Stimulated activated CD4-positive, alpha-beta T cell treated with anti-CD3 and anti-CD28 coated beads, Interleukin-4, amount 100 ng/mL, for 48 hours (primary cell): ENCODE measurements around the gene SF3B6.
"Not testable (repeated sequence)": the region's sequence is repeated elsewhere in the genome, so short reads cannot be mapped to it uniquely, and the experiment has no call there.

Experiments
- DNase-seq, 2 donors: peaks; one replicate each; pipeline ENCODE4 v3.0.0-alpha.2; 2020; ENCODE audit warnings: low read depth in 2 of 2

The SF3B6 gene, protein sequence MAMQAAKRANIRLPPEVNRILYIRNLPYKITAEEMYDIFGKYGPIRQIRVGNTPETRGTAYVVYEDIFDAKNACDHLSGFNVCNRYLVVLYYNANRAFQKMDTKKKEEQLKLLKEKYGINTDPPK

DNA sequence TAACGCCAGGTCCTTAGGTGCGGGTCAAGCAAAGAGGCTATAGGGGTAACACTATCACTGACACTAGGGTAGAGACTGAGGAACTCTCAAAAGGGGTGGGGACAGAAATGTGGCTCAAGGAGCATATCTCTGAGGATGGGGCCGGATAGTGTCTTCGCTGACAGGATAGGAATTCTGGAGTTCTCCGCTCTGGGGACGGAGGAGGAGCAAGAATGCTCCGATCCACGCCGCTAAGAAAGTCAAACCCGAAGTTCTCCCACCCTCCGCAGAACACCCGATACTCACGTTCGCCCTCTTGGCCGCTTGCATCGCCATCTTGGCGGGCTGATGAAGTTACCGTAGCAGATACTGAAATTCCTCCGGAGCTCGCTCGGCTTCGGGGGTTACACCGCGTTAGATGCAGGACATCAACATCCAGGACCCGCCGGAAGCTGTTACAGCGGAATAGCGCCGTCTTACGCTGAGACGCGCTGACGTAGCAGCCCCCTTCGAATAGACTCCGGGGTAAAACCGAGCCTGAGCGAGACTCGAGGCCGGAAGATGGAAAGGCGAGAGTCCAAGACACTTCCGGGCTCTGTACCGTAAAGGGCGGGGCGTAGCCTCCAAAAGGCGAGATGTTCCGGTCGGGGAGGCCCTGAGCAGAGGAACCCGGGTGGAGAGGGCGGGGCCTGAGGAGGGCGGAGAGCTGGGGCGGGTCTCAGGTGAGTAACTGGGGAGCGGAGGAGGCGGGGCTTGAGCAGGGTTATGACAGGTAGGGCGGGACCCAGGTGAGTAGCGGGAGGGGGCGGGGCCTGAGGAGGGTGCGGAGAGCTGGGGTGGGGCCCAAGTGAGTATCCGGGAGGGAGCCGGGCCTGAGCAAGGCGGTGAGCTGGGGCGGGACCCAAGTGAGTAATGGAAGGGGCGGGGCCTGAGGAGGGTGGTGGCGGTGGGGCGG is at the start of gene SF3B6:
SF3B6 (minus strand) TSS at position 412 of the 934 bp plus-strand sequence; CDS start at position 315, 97 bp downstream.
- peak; percentile 99 for DNase-seq

DNA sequence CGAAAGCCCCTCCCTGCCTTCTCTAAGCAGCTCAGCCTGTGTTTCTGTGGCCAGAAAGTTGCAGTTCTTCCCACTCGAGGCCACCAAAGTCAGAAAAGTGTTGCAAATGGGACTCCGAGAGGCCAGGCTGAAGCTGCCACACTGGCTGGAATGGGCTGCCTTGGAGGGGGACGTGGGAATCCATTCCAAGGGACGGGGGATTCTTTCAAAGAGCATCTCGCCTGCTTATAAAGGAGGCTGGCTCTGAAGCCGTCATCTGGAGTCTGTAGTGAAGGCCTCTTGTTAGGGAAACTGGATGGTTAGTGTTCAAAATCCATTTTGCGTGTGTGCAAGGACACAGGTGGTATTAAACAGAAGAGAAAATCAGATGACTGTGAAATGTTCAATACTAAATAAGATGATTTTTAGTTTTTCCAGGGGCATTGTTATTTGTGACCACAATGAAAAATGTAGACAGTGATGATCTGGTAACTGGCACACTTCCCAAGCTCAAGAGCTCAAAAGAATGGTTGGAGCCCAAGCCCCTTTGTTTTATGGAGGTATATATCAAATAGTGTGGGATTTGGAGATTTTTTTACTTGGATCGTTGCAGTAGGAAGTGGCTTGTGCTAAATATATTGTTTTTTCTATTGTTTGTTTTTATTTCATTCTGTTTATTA is 47.9 kb upstream of the SF3B6 start:
- DNase-seq, result no peak

DNA sequence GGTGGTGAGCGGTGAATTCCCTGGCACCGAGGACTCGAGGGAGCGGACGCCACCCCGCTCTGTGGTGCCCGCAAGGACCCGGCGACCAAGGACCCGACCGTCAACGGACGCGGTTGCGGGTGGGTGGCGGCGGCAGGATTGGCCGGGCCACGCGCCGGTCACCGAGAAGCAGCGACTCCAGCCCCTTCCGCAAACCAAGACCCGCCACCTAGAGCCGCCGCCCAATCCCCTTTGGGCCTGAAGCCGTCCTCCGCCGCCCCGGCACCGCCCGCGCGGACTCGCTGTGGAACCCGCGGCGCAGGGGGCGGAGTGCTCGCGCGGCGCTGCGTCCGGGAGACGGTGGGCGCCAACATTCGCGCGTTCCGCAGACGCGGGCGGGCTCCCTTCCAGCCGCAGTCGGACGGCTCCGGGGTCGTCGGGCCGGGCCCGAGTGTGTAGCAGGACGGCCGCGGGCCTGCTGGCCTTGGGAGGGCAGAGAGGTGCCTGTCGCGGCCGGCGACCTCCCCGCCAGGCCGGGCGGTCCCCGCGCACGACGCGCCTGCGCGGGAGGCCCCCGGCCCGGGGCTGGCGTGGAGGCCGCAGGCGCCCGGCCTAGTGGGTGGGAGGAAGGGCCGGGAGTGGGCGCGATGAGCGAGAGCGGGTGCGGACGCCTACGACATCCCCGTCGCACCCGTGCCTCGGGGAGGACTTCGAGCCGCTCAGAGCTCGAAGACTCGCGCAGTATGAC is 47.2 kb upstream of the SF3B6 start, which contains the start of the genes FAM228B and PFN4:
FAM228B (plus strand) TSS at position 275 of the 727 bp plus-strand sequence. CDS start 893 bp downstream, outside the sequence.
PFN4 (minus strand) TSS at position 140 of the 727 bp plus-strand sequence. CDS start 799 bp downstream, outside the sequence.
- DNase-seq, result peak; percentile 50 to 59

DNA sequence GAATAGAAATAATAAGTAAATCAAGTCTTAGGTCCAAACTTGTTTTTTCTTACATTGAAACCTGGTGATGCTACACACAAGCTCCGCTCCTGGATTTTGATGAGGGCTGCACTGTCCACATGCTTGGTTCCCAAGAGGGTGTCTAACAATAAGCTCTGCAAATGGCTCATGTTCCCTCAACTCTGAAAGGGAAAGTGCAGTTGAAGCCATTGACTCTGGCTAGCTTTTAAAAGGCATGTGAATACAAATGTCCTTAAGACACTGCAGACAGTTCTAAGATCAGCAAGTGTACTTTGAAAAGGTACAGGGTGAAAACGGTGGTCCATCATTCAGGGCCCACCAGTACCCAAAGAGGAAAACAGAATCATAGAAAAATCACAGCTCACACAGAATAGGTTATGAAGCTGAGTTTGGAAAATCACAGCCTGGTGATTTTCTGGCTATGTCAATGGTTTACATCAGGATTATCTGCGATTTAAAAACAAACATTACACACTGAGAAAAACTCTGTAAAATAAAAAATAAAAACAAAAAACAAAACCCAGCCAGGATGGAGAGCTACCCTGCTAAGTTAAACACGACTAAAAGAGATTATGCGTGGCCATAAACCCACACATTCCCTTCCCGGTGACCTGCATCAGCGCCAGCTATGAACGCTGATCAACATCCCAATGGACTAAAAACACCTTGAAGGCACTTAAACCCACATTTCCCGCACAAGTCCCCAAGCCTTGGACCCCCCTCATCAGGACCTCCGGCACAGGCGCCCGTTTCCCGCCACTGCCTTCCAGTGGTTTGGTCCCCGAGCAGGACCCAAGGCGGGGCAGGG is 46.5 kb upstream of the SF3B6 start:
- no peak for DNase-seq

DNA sequence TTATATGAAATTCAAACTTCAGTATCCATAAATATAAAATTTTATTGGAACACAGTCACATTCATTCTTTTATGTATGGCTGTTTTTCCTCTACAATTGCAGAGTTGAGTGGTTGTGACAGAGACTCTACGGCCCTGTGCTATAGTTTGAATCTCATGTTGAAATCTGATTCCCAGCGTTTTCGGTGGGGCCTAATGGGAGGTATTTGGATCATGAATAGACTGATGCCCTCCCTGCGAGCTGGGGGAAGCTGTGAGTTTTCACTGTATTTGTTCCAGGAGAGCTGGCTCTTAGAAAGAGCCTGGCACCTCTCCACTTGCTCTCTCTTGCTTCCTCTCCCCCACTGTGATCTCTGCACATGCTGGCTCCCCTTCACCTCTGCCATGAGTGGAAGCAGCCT is 45.3 kb upstream of the SF3B6 start:
- DNase-seq, result no peak

DNA sequence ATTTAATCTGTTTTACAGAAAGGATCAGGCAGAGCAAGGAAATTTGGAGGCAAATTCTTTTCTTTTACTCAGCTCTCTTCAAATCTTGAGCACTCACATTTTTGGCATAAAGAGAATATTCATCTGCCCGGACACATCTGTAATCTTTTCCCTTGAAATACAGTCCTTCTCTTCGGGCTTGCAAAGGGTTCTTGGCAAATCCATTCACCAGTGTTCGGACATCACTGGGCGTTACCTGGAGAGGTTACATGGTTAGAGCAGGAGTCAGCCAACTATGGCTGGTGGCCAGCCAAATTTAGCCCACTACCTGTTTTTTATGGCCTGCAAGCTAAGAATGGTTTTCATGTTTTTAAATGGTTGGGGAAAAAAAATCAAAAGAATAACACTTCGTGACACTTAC is 44.9 kb upstream of the SF3B6 start:
- DNase-seq, result no peak

DNA sequence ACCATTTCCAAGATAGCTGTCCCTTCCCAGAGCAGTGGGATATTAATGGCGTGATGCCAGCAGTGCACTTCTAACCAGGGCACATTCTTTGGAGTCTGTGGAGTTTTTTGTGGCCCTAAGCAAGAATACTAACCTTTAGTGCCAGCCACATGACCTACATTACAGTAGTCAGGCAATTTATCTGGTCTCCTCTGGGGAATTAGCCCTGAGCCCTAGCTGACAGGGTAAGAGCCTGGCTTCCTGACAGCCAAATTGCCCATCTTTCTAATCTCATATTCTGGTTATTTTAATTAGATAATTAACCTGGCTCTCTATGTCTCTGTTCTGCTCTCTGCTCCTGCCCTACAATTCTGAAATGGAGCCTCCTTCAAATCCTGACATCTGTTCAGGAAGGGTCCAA is 41.8 kb upstream of the SF3B6 start:
- no peak for DNase-seq

DNA sequence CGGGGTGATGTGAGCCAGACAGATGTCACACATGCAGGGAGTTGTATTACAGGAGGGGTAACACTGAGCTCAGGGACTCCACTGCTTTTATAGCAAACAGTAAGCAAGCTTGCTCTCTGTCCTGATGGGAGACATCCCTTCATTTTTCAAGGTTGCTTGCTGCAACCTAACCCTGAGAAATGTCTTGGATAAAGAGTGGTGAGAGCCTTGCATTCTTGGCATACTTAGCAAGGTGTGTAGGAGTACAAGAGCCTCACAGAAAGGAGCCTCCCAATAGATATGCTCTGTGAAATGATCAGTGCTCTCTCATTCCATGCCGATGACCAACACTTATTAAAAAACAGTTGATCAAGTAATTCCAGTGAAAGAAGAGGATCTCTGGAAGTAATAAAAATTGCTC is 38.9 kb upstream of the SF3B6 start:
- DNase-seq, result no peak

DNA sequence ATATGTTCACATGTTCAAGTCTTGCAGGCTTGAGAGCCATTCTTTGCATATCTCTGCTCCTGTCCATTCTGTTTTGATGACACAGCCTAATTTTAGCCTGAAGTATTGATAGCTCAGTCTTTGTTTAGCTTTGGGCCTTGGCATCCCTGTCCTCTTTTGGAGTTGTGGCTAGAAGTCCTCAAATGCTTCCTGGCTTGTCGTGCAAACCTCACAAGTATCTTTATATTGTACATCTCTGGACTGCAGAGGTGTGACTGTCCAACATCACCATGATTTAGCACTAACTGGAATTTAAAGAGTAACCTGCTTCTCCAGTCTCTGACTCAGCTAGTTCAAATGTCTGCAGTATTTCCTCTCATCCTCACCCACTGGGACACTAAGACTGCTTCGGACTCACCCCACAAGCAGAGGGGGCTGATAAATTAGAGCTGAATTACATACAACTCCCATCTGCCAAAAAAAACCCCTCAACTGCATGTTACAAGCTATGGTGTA is 35.3 kb upstream of the SF3B6 start:
- DNase-seq, result no peak

DNA sequence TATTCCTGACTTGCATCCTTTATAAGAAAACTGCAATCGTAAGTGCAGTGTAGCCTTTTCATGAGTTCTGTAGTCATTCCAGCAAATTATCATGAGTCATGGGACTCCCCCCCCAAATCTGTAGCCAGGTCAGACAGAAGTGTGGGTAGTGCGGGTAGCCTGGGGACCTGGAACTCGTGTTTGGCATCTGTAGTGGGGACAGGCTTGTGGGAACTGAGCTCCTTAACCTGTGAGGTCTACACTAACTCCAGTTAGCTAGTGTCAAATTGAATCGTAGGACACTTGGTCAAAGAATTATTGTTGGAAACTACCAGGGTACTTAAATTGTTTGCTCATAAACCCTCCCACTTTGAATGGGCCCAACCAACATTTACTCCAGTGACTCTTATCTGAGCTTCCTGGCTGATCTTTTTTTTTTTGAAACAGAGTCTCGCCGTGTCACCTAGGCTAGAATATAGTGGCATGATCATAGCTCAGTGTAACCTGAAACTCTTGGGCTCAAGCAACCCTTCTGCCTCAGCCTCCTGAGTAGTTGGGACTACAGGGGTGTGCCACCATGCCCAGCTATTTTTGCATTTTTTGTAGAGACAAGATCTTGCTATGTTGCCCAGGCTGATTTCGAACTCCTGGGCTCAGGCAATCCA is 34.7 kb upstream of the SF3B6 start:
- no peak for DNase-seq

DNA sequence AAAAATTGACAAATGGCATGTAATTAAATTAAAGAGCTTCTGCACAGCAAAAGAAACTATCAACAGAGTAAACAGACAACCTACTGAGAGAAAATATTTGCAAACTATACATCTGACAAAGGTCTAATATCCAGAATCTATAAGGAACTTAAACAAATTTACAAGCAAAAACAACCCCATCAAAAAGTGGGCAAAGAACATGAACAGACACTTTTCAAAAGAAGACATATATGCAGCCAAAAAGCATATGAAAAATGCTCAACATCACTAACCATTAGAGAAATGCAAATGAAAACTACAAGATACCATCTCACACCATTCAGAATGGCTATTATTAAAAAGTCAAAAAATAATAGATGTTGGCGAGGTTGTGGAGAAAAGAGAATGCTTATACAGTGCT is 33.3 kb upstream of the SF3B6 start:
- DNase-seq, result not testable (repeated sequence)

DNA sequence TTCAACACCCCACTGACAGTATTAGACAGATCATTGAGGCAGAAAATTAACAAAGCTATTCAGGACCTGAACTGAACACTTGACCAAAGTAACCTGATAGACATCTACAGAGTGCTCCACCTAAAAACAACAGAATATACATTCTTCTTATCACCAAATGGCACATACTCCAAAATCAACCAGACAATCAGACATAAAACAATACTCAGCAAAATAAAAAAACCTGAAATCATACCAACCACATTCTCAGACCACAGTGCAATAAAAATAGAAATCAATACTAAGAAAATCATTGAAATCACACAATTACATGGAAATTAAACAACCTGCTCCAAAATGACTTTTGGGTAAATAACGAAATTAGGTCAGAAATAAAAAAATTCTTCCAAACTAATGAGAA is 31.2 kb upstream of the SF3B6 start:
- DNase-seq, result no peak

DNA sequence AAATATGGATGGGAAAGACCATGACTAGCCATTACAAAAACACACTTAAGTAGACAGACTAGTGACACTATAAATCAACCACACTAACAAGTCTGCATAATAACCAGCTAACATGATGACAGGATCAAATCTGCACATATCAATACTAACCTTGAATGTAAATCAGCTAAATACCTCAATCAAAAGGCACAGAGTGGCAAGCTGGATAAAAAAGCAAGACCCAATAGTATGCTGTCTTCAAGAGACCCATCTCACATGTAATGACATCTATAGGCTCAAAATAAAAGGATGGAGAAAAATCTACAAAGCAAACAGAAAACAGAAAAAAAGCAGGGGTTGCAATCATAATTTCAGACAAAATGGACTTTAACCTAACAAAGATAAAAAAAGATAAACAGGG is 30.7 kb upstream of the SF3B6 start:
- no peak for DNase-seq

DNA sequence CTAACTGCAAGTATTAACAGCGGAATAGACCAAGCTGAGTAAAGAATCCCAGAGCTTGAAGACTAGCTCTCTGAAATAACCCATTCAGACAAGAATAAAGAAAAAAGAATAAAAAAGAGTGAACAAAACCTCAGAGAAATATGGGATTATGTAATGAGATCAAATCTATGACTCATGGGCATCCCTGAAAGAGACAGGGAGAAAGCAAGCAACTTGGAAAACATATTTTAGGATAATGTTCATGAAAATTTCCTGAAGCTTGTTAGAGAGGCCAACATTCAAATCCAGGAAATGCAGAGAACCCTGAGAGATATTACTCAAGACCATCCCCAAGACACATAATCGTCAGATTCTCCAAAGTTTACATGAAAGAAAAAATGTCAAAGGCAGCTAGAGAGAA is 29.7 kb upstream of the SF3B6 start:
- no peak for DNase-seq

DNA sequence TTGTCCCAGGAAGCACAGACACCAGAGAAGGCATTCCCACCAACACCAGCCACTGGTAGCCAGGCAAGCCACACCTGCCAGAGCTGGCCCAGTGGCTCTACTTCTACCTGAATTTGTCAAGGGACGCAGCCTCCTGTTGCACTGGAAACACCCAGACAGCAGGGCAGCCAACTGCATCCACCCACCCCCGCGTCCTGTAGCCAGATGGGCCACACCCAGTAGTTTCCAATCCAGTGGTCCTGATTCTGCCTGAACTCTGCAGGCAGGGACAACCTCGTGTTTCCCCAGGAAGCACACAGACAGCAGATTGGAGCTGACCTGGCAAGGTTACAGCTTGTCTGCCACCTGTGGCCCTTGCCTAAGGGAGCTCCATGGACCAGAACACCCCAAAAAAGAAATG is 28.8 kb upstream of the SF3B6 start:
- DNase-seq, result no peak

DNA sequence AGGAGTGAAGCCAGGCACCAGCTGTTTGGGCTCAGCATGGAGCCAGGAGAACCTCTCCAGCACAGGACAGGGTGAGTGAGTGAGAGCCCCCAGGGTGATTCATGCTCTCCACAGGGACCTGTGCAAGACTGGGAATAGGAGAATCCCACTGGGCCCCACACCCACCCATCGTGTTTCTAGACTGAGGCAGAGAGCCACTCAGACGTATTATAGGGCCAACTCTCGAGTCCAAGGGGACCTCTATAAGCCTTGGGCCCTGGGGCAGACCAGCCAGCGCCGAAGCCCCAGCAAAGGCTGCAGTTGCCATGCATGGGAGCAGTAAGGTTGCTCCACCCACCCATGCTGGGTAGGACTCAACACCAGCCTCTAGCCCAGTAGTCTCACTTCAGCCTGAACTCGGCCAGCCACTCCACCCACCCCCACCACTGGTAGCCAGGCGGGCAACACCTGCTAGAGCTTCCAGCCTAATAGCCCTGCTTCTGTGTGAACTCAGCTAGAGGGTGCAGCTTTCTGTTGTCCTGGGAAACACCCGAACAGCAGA is 28.1 kb upstream of the SF3B6 start:
- no peak for DNase-seq

DNA sequence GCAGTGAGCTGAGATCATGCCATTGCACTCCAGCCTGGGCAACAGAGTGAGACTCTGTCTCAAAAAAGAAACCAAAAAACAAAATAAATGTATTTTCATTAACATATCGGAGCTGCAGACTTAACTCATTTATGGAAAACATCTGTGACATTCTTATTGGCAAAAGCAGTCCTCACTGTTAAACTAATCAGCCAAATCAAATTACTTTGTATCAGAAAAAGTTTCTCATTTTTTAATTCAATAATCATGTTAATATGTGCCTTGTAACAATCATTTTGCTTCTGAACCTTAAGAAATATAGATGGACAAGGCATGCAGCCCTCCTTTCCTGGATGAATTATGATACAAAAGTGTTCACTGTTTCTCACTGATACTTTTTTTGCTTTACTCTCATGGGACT is 26.6 kb upstream of the SF3B6 start:
- no peak for DNase-seq

DNA sequence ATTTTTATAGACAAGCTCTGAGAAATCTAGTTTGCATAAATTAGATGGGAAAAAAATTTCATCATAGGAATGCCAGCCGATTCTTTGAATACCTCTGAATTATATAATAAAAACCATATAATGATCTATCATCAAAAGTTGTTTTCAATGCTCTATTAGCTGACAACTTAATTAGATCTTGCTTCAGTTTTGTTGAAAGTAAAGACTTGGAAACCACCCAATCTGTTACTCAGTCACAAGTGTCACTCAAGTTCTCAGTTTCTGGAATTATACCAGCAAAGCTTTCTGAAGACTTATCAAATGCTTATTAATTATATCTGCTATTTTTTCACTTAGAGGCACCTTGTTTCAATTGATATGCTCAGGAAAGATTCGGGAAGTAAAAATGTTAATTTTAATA is 25.9 kb upstream of the SF3B6 start:
- no peak for DNase-seq

DNA sequence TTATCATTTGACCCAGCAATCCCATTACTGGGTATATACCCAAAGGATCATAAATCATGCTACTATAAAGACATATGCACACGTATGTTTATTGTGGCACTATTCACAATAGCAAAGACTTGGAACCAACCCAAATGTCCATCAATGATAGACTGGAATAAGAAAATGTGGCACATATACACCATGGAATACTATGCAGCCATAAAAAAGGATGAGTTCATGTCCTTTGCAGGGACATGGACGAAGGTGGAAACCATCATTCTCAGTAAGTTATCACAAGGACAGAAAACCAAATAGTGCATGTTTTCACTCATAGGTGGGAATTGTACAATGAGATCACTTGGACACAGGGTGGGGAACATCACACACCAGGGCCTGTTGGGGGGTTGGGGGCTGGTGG is 24.6 kb upstream of the SF3B6 start:
- not testable (repeated sequence) for DNase-seq

DNA sequence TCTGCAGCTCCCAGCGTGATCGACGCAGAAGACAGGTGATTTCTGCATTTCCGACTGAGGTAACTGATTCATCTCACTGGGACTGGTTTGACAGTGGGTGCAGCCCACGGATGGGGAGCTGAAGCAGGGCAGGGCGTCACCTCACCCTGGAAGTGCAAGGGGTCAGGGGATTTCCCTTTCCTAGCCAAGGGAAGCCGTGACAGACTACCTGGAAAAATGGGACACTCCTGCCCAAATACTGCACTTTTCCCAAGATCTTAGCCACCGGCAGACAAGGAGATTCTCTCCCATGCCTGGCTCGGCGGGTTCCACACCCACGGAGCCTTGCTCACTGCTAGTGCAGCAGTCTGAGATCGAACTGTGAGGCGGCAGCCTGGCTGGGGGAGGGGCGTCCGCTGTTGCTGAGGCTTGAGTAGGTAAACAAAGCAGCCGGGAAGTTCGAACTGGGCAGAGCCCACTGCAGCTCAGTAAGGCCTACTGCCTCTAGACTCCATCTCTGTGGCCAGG is 19.1 kb upstream of the SF3B6 start:
- not testable (repeated sequence) for DNase-seq
